GM18520 (cell line): ENCODE results near the gene P3H2.
"Not testable (repeated sequence)": the region's sequence is repeated elsewhere in the genome, so short reads cannot be mapped to it uniquely, and the experiment has no call there.

Experiments
- ATAC-seq: cut with Tn5 transposase; IDR thresholded peaks from one replicate; pipeline ENCODE4 v1.9.1; 2021; ENCODE audit not compliant: unreplicated experiment

Gene P3H2

GRCh38 chr3:190088890-190089289 is 31.8 kb downstream of the P3H2 start:
- no peak for ATAC-seq

GRCh38 chr3:190086191-190086590 is 34.5 kb downstream of the P3H2 start:
- ATAC-seq: no peak

GRCh38 chr3:190084983-190085382 is 35.7 kb downstream of the P3H2 start:
- no peak for ATAC-seq

DNA sequence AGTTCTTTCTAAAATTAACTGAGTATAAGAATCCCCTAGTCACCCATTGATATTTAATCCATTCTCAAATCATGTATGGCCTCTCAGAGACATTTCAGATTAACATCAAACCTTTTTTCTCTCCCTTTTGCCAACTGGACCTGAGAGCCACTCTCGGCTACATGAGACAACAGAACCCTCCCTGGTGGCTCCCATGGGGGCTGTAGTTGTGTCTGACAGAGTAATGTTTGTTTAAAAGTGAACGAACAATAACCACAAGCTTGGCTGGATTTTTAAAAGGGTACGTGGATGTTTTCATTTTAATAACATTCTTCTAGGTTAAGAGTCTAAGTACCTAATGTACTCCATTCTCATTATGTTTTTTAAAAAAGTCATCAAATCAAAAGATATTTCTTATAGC is 37.1 kb downstream of the P3H2 start:
- ATAC-seq: no peak

DNA sequence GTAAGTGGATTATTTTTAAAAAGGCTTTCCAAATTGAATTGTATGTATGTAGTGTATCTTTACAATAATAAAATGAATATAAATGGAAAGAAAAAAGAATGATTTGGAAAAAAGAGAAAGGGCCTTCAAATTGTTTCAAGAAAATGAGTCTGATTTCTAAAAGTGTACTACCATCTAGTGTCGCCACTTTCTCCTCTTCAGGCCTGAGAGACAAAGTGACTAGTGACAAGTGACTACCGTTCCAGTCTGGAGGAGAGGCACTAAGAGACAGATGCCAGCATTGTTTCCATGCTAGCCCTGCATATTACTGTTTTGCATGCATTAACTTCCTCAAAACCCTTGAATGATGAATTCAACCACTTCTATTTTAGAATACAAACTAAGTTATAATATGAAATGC is 39.3 kb downstream of the P3H2 start:
- ATAC-seq: no peak

GRCh38 chr3:190079173-190079572 is 41.5 kb downstream of the P3H2 start:
- ATAC-seq: not testable (repeated sequence)

GRCh38 chr3:190077395-190078045 is 43.2 kb downstream of the P3H2 start:
- no peak for ATAC-seq

GRCh38 chr3:190076601-190077394 is 43.9 kb downstream of the P3H2 start:
- ATAC-seq: no peak

- ATAC-seq: no peak
Measured at GRCh38 chr3:190076136-190076535, 44.6 kb downstream of the P3H2 start.

- no peak for ATAC-seq
Measured at GRCh38 chr3:190074817-190075216, 45.9 kb downstream of the P3H2 start.

- no peak for ATAC-seq
Measured at GRCh38 chr3:190073264-190074008, 47.3 kb downstream of the P3H2 start.

GRCh38 chr3:190072856-190073255 is 47.8 kb downstream of the P3H2 start:
- no peak for ATAC-seq

DNA sequence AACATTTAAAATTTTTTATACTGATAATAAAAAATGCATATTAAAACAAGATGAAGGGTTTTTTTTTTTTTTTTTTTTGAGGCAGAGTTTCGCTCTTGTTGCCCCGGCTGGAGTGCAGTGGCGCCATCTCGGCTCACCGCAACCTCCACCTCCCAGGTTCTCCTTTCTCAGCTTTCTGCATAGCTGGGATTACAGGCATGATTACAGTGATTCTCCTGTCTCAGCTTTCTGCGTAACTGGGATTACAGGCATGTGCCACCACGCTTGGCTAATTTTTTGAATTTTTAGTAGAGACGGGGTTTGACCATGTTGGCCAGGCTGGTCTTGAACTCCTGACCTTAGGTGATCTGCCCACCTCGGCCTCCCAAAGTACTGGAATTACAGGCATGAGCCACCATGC is 48.8 kb downstream of the P3H2 start:
- not testable (repeated sequence) for ATAC-seq

DNA sequence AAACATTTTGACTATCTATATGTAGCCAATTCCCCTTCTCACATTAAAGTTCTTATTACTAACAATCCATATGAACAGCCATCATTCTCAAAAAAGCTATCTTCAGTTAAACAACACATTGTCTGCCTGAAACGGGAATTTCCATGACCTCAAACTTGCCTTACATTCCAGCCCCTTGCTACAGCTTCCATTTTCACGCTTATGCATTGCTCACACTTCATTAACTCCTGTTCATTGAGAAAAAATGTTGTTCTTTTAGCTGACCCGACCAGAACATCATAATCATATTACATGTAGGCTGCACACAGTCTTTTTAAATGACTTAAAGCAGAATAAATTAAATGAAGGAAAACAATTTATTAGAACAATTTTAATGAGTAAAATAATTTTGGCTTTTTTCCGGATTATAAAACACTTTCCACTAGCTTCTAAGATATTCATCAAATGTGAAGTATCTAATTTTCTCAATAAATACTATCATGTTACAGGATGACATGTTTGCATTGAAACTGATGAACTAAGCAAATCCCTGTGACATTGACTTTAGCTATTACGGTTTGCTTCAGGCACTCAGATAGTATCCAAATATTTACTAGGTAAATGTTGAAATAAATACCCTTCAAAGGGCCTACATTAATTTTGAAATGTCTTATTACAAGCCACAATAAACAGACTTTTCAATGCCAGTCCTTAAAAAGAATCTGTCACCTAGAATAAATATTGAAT is 49.9 kb downstream of the P3H2 start:
- no peak for ATAC-seq

- ATAC-seq: no peak
Measured at GRCh38 chr3:190065204-190065603, 55.5 kb downstream of the P3H2 start.

GRCh38 chr3:190064659-190065058 is 56.0 kb downstream of the P3H2 start:
- ATAC-seq: no peak

GRCh38 chr3:190064112-190064511 is 56.6 kb downstream of the P3H2 start:
- ATAC-seq: no peak

DNA sequence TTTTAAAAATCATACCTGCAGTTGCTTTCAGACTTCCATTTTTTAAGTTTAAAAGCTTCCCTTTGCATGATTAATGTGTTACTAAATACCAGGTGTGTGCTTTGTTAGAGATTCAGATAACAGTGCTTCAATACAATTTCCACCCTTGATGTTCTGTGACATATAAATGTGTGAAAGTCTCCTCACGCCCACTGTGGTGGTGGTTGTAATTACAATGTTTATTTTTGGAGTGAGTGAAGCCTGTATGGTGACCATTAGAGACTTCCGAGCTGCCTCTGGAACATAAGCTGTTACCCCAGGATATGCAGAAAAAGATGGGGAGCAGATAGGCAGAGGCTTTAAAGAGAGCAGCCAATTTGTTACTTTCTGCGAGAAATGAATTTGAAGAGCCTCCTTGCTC is 57.2 kb downstream of the P3H2 start:
- ATAC-seq: no peak

DNA sequence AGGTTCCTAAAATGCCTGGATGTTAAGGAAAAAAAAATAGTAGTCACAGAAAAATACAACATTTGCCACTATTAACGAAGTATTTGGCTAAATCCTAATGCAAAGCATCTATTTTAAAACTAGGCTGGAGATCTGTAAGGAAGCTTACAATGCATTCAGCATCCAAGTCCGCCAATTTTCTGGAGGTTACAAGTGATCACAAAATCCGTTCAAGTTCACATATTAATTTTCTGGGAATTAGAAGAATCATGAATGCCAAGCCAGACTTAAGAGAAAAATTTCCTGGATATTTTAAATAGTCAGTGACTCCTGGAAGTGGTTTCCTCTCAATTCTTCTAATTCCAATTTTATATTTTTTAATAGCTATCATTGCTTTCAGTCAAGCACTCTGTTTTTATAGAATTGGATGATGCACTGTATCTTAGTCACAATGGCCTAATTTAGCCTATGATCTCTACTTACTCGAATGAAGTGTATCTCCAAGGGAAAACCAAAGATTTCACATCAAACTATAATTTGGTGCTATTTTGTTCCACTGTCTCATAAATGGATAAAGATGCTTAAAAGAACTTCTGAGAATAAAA is 60.4 kb downstream of the P3H2 start:
- ATAC-seq: no peak

DNA sequence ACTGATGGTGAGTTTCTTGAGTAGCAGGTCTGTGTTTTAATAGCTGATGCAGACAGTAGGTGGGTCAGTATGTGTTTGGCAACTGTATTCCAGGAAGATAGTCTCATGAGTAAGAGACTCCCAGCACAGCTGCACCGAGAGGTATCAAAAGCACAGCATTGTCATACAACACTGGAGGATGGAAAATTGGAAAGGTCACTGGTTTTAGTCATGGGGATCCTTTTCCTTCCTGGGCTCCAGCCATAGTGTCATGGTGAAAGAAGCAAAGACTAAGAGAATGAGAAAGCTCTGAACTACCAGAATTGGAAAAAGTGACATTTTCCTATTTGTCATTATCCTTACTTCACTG is 61.5 kb downstream of the P3H2 start:
- ATAC-seq: no peak
